C1 segment of cervical spinal cord (tissue), 14 donors: ENCODE results near the gene TRAPPC12.
"Not testable (repeated sequence)": the region's sequence is repeated elsewhere in the genome, so short reads cannot be mapped to it uniquely, and the experiment has no call there.

ENCODE experiments used
- DNase-seq, 14 donors: peaks; one replicate each; lab custom pipeline; 2025; lab: John Stamatoyannopoulos, UW

Gene TRAPPC12

GRCh38 chr2:3505771-3506170 is 126.3 kb downstream of the TRAPPC12 start:
- no peak for DNase-seq

GRCh38 chr2:3512086-3512485 is 132.6 kb downstream of the TRAPPC12 start:
- DNase-seq, result no peak

GRCh38 chr2:3513026-3513810 is 133.7 kb downstream of the TRAPPC12 start:
- peak in 1 of 14 donors; percentile 62 for DNase-seq

- DNase-seq, result not testable (repeated sequence)
These were observed 135.9 kb downstream of the TRAPPC12 start for GRCh38 chr2:3515438-3515837.

- DNase-seq, result no peak
These were observed 137.3 kb downstream of the TRAPPC12 start for GRCh38 chr2:3516831-3517230.

- no peak for DNase-seq
These were observed 138.5 kb downstream of the TRAPPC12 start for GRCh38 chr2:3517948-3518495.

- peak; percentile 87 to 99 (median 96) for DNase-seq
These were observed 139.2 kb downstream of the TRAPPC12 start for GRCh38 chr2:3518496-3519254.

GRCh38 chr2:3519255-3520205 is 140.0 kb downstream of the TRAPPC12 start, which contains the start of gene ADI1:
Gene ADI1 (minus strand): TSS chr2:3519531. CDS start chr2:3519487, 44 bp downstream.
- peak in 11 of 14 donors; percentile 42 to 87 (median 80) for DNase-seq

GRCh38 chr2:3520591-3520990 is 141.1 kb downstream of the TRAPPC12 start:
- no peak for DNase-seq

- peak in 1 of 14 donors; percentile 75 for DNase-seq
These were observed 143.5 kb downstream of the TRAPPC12 start for GRCh38 chr2:3522961-3523421.

GRCh38 chr2:3523551-3524041 is 144.1 kb downstream of the TRAPPC12 start:
- no peak for DNase-seq

GRCh38 chr2:3526871-3527270 is 147.4 kb downstream of the TRAPPC12 start:
- no peak for DNase-seq

GRCh38 chr2:3527886-3528785 is 148.6 kb downstream of the TRAPPC12 start:
- DNase-seq, result no peak
